HepG2 (cell line): Measurements from ENCODE around the gene CNNM4. TPM values are rescaled to one million over a fixed set of nuclear protein-coding genes. Genes with fewer than 3 reads are reported as not detected.

Experiments used
- ATM ChIP-seq: fragments of 450-650 bp; IDR thresholded peaks from 2 replicates; pipeline ENCODE4 v1.7.1; 2017; ENCODE audit warnings: mild to moderate bottlenecking, borderline replicate concordance
- MTF1 ChIP-seq: sonication (generic); formaldehyde crosslinking; IDR thresholded peaks from 2 replicates; pipeline ENCODE4 v1.5.0; 2020; ENCODE audit warnings: missing genetic modification reagents
- NFYB ChIP-seq: sonication (generic); formaldehyde crosslinking; IDR thresholded peaks from 2 replicates; pipeline ENCODE4 v1.4.0; 2020; ENCODE audit warnings: missing genetic modification reagents
- PAWR ChIP-seq: sonication (generic); formaldehyde crosslinking; IDR thresholded peaks from 2 replicates; pipeline ENCODE4 v1.4.0; 2020; ENCODE audit warnings: missing genetic modification reagents, mild to moderate bottlenecking, borderline replicate concordance
- PHF20 ChIP-seq: sonication (generic); formaldehyde crosslinking; IDR thresholded peaks from 2 replicates; pipeline ENCODE4 v1.5.0; 2020; ENCODE audit warnings: mild to moderate bottlenecking, missing genetic modification reagents
- PRMT3 ChIP-seq: sonication (generic); formaldehyde crosslinking; IDR thresholded peaks from 2 replicates; pipeline ENCODE4 v1.8.1; 2022; ENCODE audit warnings: low read depth, mild to moderate bottlenecking, moderate library complexity, missing genetic modification reagents, borderline replicate concordance
- RFX5 ChIP-seq: IDR thresholded peaks from 2 replicates; pipeline ENCODE4 v1.6.1; 2011; ENCODE audit warnings: low read depth, low read length, improper control_type of control experiment
- RXRA ChIP-seq: sonication (generic); formaldehyde crosslinking; IDR thresholded peaks from 2 replicates; pipeline ENCODE4 v1.5.1; 2020; ENCODE audit warnings: missing genetic modification reagents
- SIN3A ChIP-seq: IDR thresholded peaks from 2 replicates; pipeline ENCODE4 v1.6.1; 2011; ENCODE audit warnings: low read depth, mild to moderate bottlenecking, control low read depth, low read length, borderline replicate concordance
- SIX1 ChIP-seq: sonication (generic); formaldehyde crosslinking; IDR thresholded peaks from 2 replicates; pipeline ENCODE4 v1.4.0; 2020; ENCODE audit warnings: missing genetic modification reagents, borderline replicate concordance
- TRIM24 ChIP-seq: sonication (generic); formaldehyde crosslinking; IDR thresholded peaks from 2 replicates; pipeline ENCODE4 v1.8.0; 2022; ENCODE audit warnings: mild to moderate bottlenecking, missing genetic modification reagents
- ZNF546 ChIP-seq: sonication (generic); formaldehyde crosslinking; conservative IDR thresholded peaks from 2 replicates; pipeline ENCODE4 v1.8.1; 2023; ENCODE audit warnings: mild to moderate bottlenecking, missing genetic modification reagents
- ZSCAN31 ChIP-seq: sonication (generic); formaldehyde crosslinking; IDR thresholded peaks from 2 replicates; pipeline ENCODE4 v1.5.0; 2020; ENCODE audit warnings: low read depth, mild to moderate bottlenecking, missing genetic modification reagents
- polyA plus RNA-seq, 8 experiments: library from polyadenylated mRNA; depleted of rRNA in 3 of 8; stranded (reverse) in 7 of 8; unstranded in 1 of 8; fragments of >200 nt; fragmentation: Illumina TruSeq in 4 of 8; extraction: Trizol in 4 of 8; gene quantifications; 2 replicates each; pipeline versions ENCODE4 v1.2.1 to v1.2.3, GENCODE V29; 2011 to 2016; ENCODE audit warnings: low read depth in 4 of 8, missing spikeins in 1 of 8, mixed read lengths in 1 of 8; ENCODE audit not compliant: insufficient read depth in 1 of 8
- total RNA-seq, 5 experiments: library from RNA; depleted of rRNA; stranded (reverse); fragments of >200 nt; fragmentation: Illumina TruSeq; extraction: Trizol; gene quantifications; 2 replicates each; pipeline ENCODE4 v1.2.3, GENCODE V29; 2016; ENCODE audit warnings: low read depth in 1 of 5
- TF ChIP-seq, protein P1 (sequence below): sonication (generic); formaldehyde crosslinking; IDR thresholded peaks from 2 replicates; pipeline ENCODE4 v1.5.1; 2020; ENCODE audit warnings: missing genetic modification reagents, mild to moderate bottlenecking, borderline replicate concordance
- TF ChIP-seq, protein P2 (sequence below): sonication (generic); formaldehyde crosslinking; IDR thresholded peaks from 2 replicates; pipeline ENCODE4 v1.5.0; 2020; ENCODE audit warnings: mild to moderate bottlenecking, missing genetic modification reagents
- TF ChIP-seq, protein P3 (sequence below): sonication (generic); formaldehyde crosslinking; IDR thresholded peaks from 2 replicates; pipeline ENCODE4 v1.8.0; 2023; ENCODE audit warnings: mild to moderate bottlenecking, missing genetic modification reagents
- TF ChIP-seq, protein P4 (sequence below): sonication (generic); formaldehyde crosslinking; IDR thresholded peaks from 2 replicates; pipeline ENCODE4 v1.5.1; 2020; ENCODE audit warnings: missing genetic modification reagents, mild to moderate bottlenecking, borderline replicate concordance
- TF ChIP-seq, protein P5 (sequence below): sonication (generic); formaldehyde crosslinking; IDR thresholded peaks from 2 replicates; pipeline ENCODE4 v1.9.0; 2021; ENCODE audit warnings: missing genetic modification reagents, mild to moderate bottlenecking, borderline replicate concordance

Gene CNNM4
- total and polyA plus RNA-seq, 2 of the 13 experiments (the other 11 are each of a cell fraction or from before 2014, with no cell fraction given): 5.9 to 8.4 TPM

DNA sequence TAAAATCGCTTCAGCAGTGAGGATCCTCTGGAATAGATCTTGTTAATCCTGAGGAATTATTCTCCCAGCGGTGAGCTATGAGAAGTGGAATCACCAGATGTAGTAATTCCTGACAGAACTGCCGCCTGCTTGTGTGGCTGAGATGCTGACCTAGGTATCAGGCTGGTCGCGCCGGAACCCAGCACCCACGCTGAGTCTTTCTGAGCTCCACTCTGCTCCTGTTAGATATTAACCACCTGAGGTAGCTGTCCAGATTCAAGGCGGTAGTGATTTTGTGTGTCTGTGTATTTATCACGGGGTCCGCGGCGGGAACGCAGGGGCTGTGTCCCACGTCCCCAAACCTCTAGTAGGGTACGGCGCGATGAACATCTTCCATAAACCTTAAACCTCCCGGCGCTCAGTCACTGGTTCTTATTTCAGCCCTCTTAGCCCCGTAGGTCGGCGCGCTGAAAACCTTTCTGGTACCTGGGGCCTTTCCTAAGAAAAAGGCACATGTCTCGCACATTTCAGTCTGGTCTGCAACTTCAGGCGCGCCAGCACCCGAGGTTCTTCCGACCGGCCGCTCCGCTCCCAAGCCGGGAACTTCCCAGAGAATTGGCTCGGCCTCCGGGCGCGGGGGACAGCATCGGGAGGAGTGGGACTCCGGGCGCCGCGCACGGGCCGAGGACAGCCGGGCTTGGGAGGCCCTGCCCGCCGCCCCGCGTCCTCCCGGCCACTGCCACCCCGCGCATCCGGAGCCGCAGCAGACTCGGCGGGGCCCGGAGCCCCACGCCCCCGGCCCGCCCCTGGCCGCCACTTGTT, 54.8 kb downstream of the CNNM4 start (continued):
- no peak for TF ChIP-seq ATM
- TF ChIP-seq, protein P1, sequence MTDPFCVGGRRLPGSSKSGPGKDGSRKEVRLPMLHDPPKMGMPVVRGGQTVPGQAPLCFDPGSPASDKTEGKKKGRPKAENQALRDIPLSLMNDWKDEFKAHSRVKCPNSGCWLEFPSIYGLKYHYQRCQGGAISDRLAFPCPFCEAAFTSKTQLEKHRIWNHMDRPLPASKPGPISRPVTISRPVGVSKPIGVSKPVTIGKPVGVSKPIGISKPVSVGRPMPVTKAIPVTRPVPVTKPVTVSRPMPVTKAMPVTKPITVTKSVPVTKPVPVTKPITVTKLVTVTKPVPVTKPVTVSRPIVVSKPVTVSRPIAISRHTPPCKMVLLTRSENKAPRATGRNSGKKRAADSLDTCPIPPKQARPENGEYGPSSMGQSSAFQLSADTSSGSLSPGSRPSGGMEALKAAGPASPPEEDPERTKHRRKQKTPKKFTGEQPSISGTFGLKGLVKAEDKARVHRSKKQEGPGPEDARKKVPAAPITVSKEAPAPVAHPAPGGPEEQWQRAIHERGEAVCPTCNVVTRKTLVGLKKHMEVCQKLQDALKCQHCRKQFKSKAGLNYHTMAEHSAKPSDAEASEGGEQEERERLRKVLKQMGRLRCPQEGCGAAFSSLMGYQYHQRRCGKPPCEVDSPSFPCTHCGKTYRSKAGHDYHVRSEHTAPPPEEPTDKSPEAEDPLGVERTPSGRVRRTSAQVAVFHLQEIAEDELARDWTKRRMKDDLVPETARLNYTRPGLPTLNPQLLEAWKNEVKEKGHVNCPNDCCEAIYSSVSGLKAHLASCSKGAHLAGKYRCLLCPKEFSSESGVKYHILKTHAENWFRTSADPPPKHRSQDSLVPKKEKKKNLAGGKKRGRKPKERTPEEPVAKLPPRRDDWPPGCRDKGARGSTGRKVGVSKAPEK (CRISPR knock-in tag): peak; percentile 51; the same call in 1 of the 2 replicates
- TF ChIP-seq NFYB (CRISPR knock-in tag): no peak
- TF ChIP-seq PRMT3 (CRISPR knock-in tag): 0 out of 2 replicates have a peak, but pooled peaks have one; percentile 22
- TF ChIP-seq, protein P2, sequence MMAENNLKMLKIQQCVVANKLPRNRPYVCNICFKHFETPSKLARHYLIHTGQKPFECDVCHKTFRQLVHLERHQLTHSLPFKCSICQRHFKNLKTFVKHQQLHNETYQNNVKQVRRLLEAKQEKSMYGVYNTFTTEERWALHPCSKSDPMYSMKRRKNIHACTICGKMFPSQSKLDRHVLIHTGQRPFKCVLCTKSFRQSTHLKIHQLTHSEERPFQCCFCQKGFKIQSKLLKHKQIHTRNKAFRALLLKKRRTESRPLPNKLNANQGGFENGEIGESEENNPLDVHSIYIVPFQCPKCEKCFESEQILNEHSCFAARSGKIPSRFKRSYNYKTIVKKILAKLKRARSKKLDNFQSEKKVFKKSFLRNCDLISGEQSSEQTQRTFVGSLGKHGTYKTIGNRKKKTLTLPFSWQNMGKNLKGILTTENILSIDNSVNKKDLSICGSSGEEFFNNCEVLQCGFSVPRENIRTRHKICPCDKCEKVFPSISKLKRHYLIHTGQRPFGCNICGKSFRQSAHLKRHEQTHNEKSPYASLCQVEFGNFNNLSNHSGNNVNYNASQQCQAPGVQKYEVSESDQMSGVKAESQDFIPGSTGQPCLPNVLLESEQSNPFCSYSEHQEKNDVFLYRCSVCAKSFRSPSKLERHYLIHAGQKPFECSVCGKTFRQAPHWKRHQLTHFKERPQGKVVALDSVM (CRISPR knock-in tag): peak; percentile 50; the same call in 1 of the 2 replicates
- TF ChIP-seq ZNF546 (CRISPR knock-in tag): peak; percentile 89
- TF ChIP-seq, protein P3, sequence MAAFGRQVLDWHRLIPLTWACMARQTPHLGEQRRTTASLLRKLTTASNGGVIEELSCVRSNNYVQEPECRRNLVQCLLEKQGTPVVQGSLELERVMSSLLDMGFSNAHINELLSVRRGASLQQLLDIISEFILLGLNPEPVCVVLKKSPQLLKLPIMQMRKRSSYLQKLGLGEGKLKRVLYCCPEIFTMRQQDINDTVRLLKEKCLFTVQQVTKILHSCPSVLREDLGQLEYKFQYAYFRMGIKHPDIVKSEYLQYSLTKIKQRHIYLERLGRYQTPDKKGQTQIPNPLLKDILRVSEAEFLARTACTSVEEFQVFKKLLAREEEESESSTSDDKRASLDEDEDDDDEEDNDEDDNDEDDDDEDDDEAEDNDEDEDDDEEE (CRISPR knock-in tag): no peak
- TF ChIP-seq SIX1 (CRISPR knock-in tag): no peak
- peak; percentile 81; the same call in 1 of the 2 replicates for TF ChIP-seq PAWR
- TF ChIP-seq RXRA (CRISPR knock-in tag): no peak; the same call in 1 of the 2 replicates
- TF ChIP-seq PHF20 (CRISPR knock-in tag): peak; percentile 70; the same call in 1 of the 2 replicates
- TF ChIP-seq MTF1 (CRISPR knock-in tag): no peak
- no peak; the same call in none of the 2 replicates for TF ChIP-seq ZSCAN31 (CRISPR knock-in tag)
- TF ChIP-seq, protein P4, sequence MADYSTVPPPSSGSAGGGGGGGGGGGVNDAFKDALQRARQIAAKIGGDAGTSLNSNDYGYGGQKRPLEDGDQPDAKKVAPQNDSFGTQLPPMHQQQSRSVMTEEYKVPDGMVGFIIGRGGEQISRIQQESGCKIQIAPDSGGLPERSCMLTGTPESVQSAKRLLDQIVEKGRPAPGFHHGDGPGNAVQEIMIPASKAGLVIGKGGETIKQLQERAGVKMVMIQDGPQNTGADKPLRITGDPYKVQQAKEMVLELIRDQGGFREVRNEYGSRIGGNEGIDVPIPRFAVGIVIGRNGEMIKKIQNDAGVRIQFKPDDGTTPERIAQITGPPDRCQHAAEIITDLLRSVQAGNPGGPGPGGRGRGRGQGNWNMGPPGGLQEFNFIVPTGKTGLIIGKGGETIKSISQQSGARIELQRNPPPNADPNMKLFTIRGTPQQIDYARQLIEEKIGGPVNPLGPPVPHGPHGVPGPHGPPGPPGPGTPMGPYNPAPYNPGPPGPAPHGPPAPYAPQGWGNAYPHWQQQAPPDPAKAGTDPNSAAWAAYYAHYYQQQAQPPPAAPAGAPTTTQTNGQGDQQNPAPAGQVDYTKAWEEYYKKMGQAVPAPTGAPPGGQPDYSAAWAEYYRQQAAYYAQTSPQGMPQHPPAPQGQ (CRISPR knock-in tag): no peak
- TF ChIP-seq TRIM24 (CRISPR knock-in tag): no peak
- TF ChIP-seq, protein P5, sequence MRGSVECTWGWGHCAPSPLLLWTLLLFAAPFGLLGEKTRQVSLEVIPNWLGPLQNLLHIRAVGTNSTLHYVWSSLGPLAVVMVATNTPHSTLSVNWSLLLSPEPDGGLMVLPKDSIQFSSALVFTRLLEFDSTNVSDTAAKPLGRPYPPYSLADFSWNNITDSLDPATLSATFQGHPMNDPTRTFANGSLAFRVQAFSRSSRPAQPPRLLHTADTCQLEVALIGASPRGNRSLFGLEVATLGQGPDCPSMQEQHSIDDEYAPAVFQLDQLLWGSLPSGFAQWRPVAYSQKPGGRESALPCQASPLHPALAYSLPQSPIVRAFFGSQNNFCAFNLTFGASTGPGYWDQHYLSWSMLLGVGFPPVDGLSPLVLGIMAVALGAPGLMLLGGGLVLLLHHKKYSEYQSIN (CRISPR knock-in tag): no peak
- peak; percentile 40; the same call in 1 of the 2 replicates for TF ChIP-seq SIN3A
- TF ChIP-seq RFX5: no peak
